WERI-Rb-1 (cell line): ENCODE data around the gene ETS2.

Experiments used
- DNase-seq: peaks from one replicate; pipeline ENCODE4 v3.0.0-alpha.2; 2020
- H3K27ac ChIP-seq: fragments of 250-450 bp; sonication (Bioruptor Pico); 2 replicates; pipeline ENCODE4 v1.5.1; 2020; ENCODE audit warnings: mild to moderate bottlenecking, moderate library complexity
- H3K27me3 ChIP-seq: fragments of 250-450 bp; sonication (Bioruptor Pico); 2 replicates; pipeline ENCODE4 v1.5.1; 2021; ENCODE audit warnings: mild to moderate bottlenecking, low read depth, moderate library complexity; ENCODE audit not compliant: insufficient read depth, severe bottlenecking
- H3K36me3 ChIP-seq: fragments of 250-450 bp; sonication (Bioruptor Pico); 2 replicates; pipeline ENCODE4 v1.5.1; 2020; ENCODE audit warnings: mild to moderate bottlenecking, moderate library complexity
- H3K4me3 ChIP-seq: 2 replicates; pipeline ENCODE4 v1.5.1; 2011; ENCODE audit warnings: low read depth, mild to moderate bottlenecking, control low read depth, low read length
- H3K9me3 ChIP-seq: fragments of 250-450 bp; sonication (Bioruptor Pico); 2 replicates; pipeline ENCODE4 v1.5.1; 2021; ENCODE audit warnings: mild to moderate bottlenecking, moderate library complexity; ENCODE audit not compliant: severe bottlenecking
- CTCF ChIP-seq: IDR thresholded peaks from 2 replicates; pipeline ENCODE4 v1.5.1; 2011; ENCODE audit warnings: low read depth, mild to moderate bottlenecking, control low read depth, inconsistent platforms, low read length

The ETS2 gene

GRCh38 chr21:38813547-38813946, 7.8 kb downstream of the ETS2 start:
- no peak for DNase-seq
- Histone ChIP-seq H3K36me3 (peaks cover 58% of the 10 kb centered on the region), H3K9me3 (no peaks in the 10 kb centered on the region), H3K4me3 (no peak overlapping the region), H3K27ac (no peak overlapping the region), H3K27me3 (no peaks in the 10 kb centered on the region)
- TF ChIP-seq CTCF, result no peak

GRCh38 chr21:38814126-38815059, 8.7 kb downstream of the ETS2 start:
- no peak for DNase-seq
- H3K36me3 ChIP-seq, result peaks cover 66% of the 10 kb centered on the region
- no peaks in the 10 kb centered on the region for H3K27me3 ChIP-seq
- no peak for TF ChIP-seq CTCF
- H3K9me3 ChIP-seq, result no peaks in the 10 kb centered on the region
- H3K4me3 ChIP-seq, result no peak overlapping the region
- H3K27ac ChIP-seq, result no peak overlapping the region

- H3K9me3 ChIP-seq, result no peaks in the 10 kb centered on the region
- H3K27ac ChIP-seq, result no peak overlapping the region
- H3K36me3 ChIP-seq, result peaks cover 73% of the 10 kb centered on the region
- H3K27me3 ChIP-seq, result no peaks in the 10 kb centered on the region
- H3K4me3 ChIP-seq, result no peak overlapping the region
- no peak for TF ChIP-seq CTCF
- no peak for DNase-seq
Observed at GRCh38 chr21:38815060-38815405, 9.3 kb downstream of the ETS2 start.

GRCh38 chr21:38816400-38816977, 10.8 kb downstream of the ETS2 start:
- Histone ChIP-seq H3K4me3 (no peak overlapping the region), H3K9me3 (no peaks in the 10 kb centered on the region), H3K27ac (no peak overlapping the region), H3K36me3 (peaks cover 87% of the 10 kb centered on the region), H3K27me3 (no peaks in the 10 kb centered on the region)
- DNase-seq, result no peak
- no peak for TF ChIP-seq CTCF

GRCh38 chr21:38817371-38818324, 11.9 kb downstream of the ETS2 start:
- DNase-seq, result no peak

More at GRCh38 chr21:38817371-38818324, 11.9 kb downstream of the ETS2 start:
- H3K9me3 ChIP-seq, result no peaks in the 10 kb centered on the region
- no peaks in the 10 kb centered on the region for H3K27me3 ChIP-seq
- H3K4me3 ChIP-seq, result no peak overlapping the region
- H3K27ac ChIP-seq, result no peak overlapping the region
- H3K36me3 ChIP-seq, result peaks cover 89% of the 10 kb centered on the region
- no peak for TF ChIP-seq CTCF
